ENCODE measurements around the gene HS2ST1. TPM values are rescaled to one million over a fixed set of nuclear protein-coding genes. Genes with fewer than 3 reads are reported as not detected.

The HS2ST1 gene
- total RNA-seq, 3 donors from 2014 or later, result 20.9 to 24.5 (median 21.7) TPM

- TF ChIP-seq CTCF (IDR thresholded peaks at IDR 0.05), result no peak
- DNase-seq (no peak), ATAC-seq (no peak)
- Histone ChIP-seq H3K36me3 (ENCODE audit: low read depth) (no peaks in the 10 kb centered on the region), H3K4me1 (ENCODE audit: low read depth) (no peaks in the 10 kb centered on the region), H3K9me3 (no peaks in the 10 kb centered on the region), H3K4me3 (no peak overlapping the region)
- intact Hi-C loops (cut with DNase I, micrococcal nuclease), result no loop called here
Observed at GRCh38 chr1:86948212-86948611, 33.8 kb downstream of the HS2ST1 start.

- intact Hi-C loops (cut with DNase I, micrococcal nuclease), result no loop called here
- Histone ChIP-seq H3K9me3 (no peaks in the 10 kb centered on the region), H3K4me3 (no peak overlapping the region), H3K4me1 (ENCODE audit: low read depth) (no peaks in the 10 kb centered on the region), H3K36me3 (ENCODE audit: low read depth) (no peaks in the 10 kb centered on the region)
- DNase-seq (no peak), ATAC-seq (no peak)
- no peak for TF ChIP-seq CTCF (IDR thresholded peaks at IDR 0.05)
Observed at GRCh38 chr1:86950712-86951419, 36.4 kb downstream of the HS2ST1 start.

- intact Hi-C loops (cut with DNase I, micrococcal nuclease), result no loop called here
- Histone ChIP-seq H3K4me1 (ENCODE audit: low read depth) (no peaks in the 10 kb centered on the region), H3K4me3 (no peak overlapping the region), H3K9me3 (no peaks in the 10 kb centered on the region), H3K36me3 (ENCODE audit: low read depth) (no peaks in the 10 kb centered on the region)
- DNase-seq (no peak), ATAC-seq (no peak)
- no peak for TF ChIP-seq CTCF (IDR thresholded peaks at IDR 0.05)
Observed at GRCh38 chr1:86951430-86951829, 37.0 kb downstream of the HS2ST1 start.

- DNase-seq, result no peak
- H3K9me3 ChIP-seq, result no peaks in the 10 kb centered on the region
- TF ChIP-seq CTCF (IDR thresholded peaks at IDR 0.05), result no peak
- no peak for ATAC-seq
- H3K4me1 ChIP-seq (ENCODE audit: low read depth), result no peaks in the 10 kb centered on the region
- H3K36me3 ChIP-seq (ENCODE audit: low read depth), result no peaks in the 10 kb centered on the region
- H3K4me3 ChIP-seq, result no peak overlapping the region
- intact Hi-C loops (cut with DNase I, micrococcal nuclease), result no loop called here
Observed at GRCh38 chr1:86953167-86953566, 38.7 kb downstream of the HS2ST1 start.

GRCh38 chr1:86955678-86956077 lies 41.2 kb downstream of the HS2ST1 start:
- TF ChIP-seq CTCF (IDR thresholded peaks at IDR 0.05), result no peak
- no peaks in the 10 kb centered on the region for H3K36me3 ChIP-seq (ENCODE audit: low read depth)
- H3K4me1 ChIP-seq (ENCODE audit: low read depth), result no peaks in the 10 kb centered on the region
- no peaks in the 10 kb centered on the region for H3K9me3 ChIP-seq
- no peak for DNase-seq
- intact Hi-C loops (cut with DNase I, micrococcal nuclease), result no loop called here
- no peak for ATAC-seq
- no peak overlapping the region for H3K4me3 ChIP-seq

- ATAC-seq, result no peak
- no peak for TF ChIP-seq CTCF (IDR thresholded peaks at IDR 0.05)
- intact Hi-C loops (cut with DNase I, micrococcal nuclease), result no loop called here
- H3K9me3 ChIP-seq, result no peaks in the 10 kb centered on the region
- H3K36me3 ChIP-seq (ENCODE audit: low read depth), result no peaks in the 10 kb centered on the region
- no peak for DNase-seq
- no peaks in the 10 kb centered on the region for H3K4me1 ChIP-seq (ENCODE audit: low read depth)
- H3K4me3 ChIP-seq, result no peak overlapping the region
Observed at GRCh38 chr1:86956221-86956620, 41.8 kb downstream of the HS2ST1 start.

Measured in mucosa of descending colon (tissue), 3 donors.